Lung (tissue), 12 donors: Measurements from ENCODE around the gene DPRX. TPM values are rescaled to one million over a fixed set of nuclear protein-coding genes. Genes with fewer than 3 reads are reported as not detected.

Experiments
- ATAC-seq: fragments of 200-7000 bp; cut with Tn5 transposase; one replicate; pipeline ENCODE4 v1.9.1; 2020; ENCODE audit warnings: moderate number of reproducible peaks; ENCODE audit not compliant: insufficient read depth, low FRiP score
- DNase-seq, 3 donors: peaks; one replicate each; pipeline ENCODE4 v3.0.0-alpha.2; 2013 to 2017
- H3K27ac ChIP-seq, 2 donors: one replicate each; pipeline ENCODE4 v1.5.1; 2013; ENCODE audit warnings: mild to moderate bottlenecking in 2 of 2, moderate library complexity in 2 of 2, control low read depth in 1 of 2, inconsistent platforms in 1 of 2, low read depth in 1 of 2, low read length in 1 of 2
- H3K27me3 ChIP-seq, 3 donors: one replicate each; pipeline ENCODE4 v1.5.1; 2013; ENCODE audit warnings: low read length in 2 of 3; ENCODE audit not compliant: control insufficient read depth in 3 of 3, insufficient read depth in 3 of 3
- H3K36me3 ChIP-seq, 4 donors: one replicate each; pipeline ENCODE4 v1.5.1; 2013; ENCODE audit warnings: low read length in 4 of 4, mild to moderate bottlenecking in 1 of 4, moderate library complexity in 1 of 4; ENCODE audit not compliant: control insufficient read depth in 4 of 4, insufficient read depth in 4 of 4
- H3K4me1 ChIP-seq, 5 donors: one replicate each; pipeline ENCODE4 v1.5.1; 2013; ENCODE audit warnings: low read length in 5 of 5, mild to moderate bottlenecking in 2 of 5, moderate library complexity in 1 of 5; ENCODE audit not compliant: control insufficient read depth in 5 of 5, insufficient read depth in 5 of 5
- H3K4me3 ChIP-seq: one replicate; pipeline ENCODE4 v1.5.1; 2013; ENCODE audit warnings: mild to moderate bottlenecking, control low read depth, moderate library complexity
- H3K9ac ChIP-seq, 2 donors: one replicate each; pipeline ENCODE4 v1.5.1; 2013; ENCODE audit warnings: low read length in 2 of 2, control low read depth in 1 of 2; ENCODE audit not compliant: insufficient read depth in 1 of 2
- H3K9me3 ChIP-seq, 4 donors: one replicate each; pipeline ENCODE4 v1.5.1; 2013; ENCODE audit warnings: low read length in 3 of 4, mild to moderate bottlenecking in 1 of 4, moderate library complexity in 1 of 4; ENCODE audit not compliant: control insufficient read depth in 4 of 4, insufficient read depth in 3 of 4
- CTCF ChIP-seq: IDR thresholded peaks from 2 replicates; pipeline ENCODE4 v1.5.1; 2012; ENCODE audit warnings: mild to moderate bottlenecking; ENCODE audit errors: control extremely low read depth, extremely low read depth
- WGBS, 2 donors: extraction: QIAGEN DNeasy Blood & Tissue Kit; methylation state at CpG; one replicate each; pipeline ENCODE4 v1.1.7; 2013; 5-methylcytosine and 5-hydroxymethylcytosine counted together
- polyA plus RNA-seq, 2 donors: library from polyadenylated mRNA; stranded (reverse); fragments of 200-250 nt; gene quantifications; one replicate each; pipeline ENCODE4 v1.2.1, GENCODE V29; 2013
- total RNA-seq, 2 donors: library from RNA; depleted of rRNA in 1 of 2; stranded (reverse); fragments of >200 nt in 1 of 2; gene quantifications; one replicate each; pipeline ENCODE4 v1.2.1, GENCODE V29; 2014 to 2021
- donor health status: control.
- donor health status: control.
- donor health status: Bipolar disorder and iron deficiency.
- donor health status: healthy.
- donor health status: DM: yes; HTN: yes; CAD: no.

The DPRX gene
- total and polyA plus RNA-seq, 4 donors: 0.17 TPM; not detected in 3

GRCh38 chr19:53608381-53608780 is 23.4 kb upstream of the DPRX start:
- Histone ChIP-seq H3K36me3 (no peaks in the 10 kb centered on the region), H3K4me1 (peaks cover 0 to 1% (median 0%) of the 10 kb centered on the region in 5 donors), H3K4me3 (no peak overlapping the region), H3K27me3 (no peaks in the 10 kb centered on the region), H3K9me3 (peaks cover 0 to 2% (median 0%) of the 10 kb centered on the region in 4 donors), H3K27ac (no peak overlapping the region), H3K9ac (no peak overlapping the region)
- no peak for ATAC-seq
- TF ChIP-seq CTCF: no peak
- DNase-seq: no peak
- 78 to 91% methylated on average over 12 of the region's 12 CpGs for WGBS, 2 donors

GRCh38 chr19:53612762-53613526 is 18.9 kb upstream of the DPRX start:
- H3K27ac ChIP-seq: no peak overlapping the region
- H3K9me3 ChIP-seq: peaks cover 0 to 4% (median under 1%) of the 10 kb centered on the region in 4 donors
- no peak for TF ChIP-seq CTCF
- DNase-seq (peak in 2 of 3 donors; percentile 13 to 25), ATAC-seq (no peak)
- H3K4me3 ChIP-seq: no peak overlapping the region
- peaks cover 0 to 1% (median 0%) of the 10 kb centered on the region in 5 donors for H3K4me1 ChIP-seq
- no peaks in the 10 kb centered on the region for H3K36me3 ChIP-seq
- no peaks in the 10 kb centered on the region for H3K27me3 ChIP-seq
- WGBS, 2 donors: 69 to 84% methylated on average over 14 of the region's 14 CpGs
- no peak overlapping the region for H3K9ac ChIP-seq

- Histone ChIP-seq H3K9me3 (peaks cover 0 to 3% (median 0%) of the 10 kb centered on the region in 4 donors), H3K9ac (no peak overlapping the region), H3K36me3 (no peaks in the 10 kb centered on the region), H3K27me3 (no peaks in the 10 kb centered on the region), H3K4me3 (no peak overlapping the region), H3K4me1 (peaks cover 0 to 16% (median 4%) of the 10 kb centered on the region in 5 donors), H3K27ac (peak overlapping the region; percentile 37 to 62)
- 21 to 34% methylated on average over 8 of the region's 8 CpGs for WGBS, 2 donors
- peak in 1 of 3 donors; percentile 46 for DNase-seq
- TF ChIP-seq CTCF: no peak
- ATAC-seq: no peak
Observed at GRCh38 chr19:53621885-53622740, 9.7 kb upstream of the DPRX start.
